EL (cell line): ENCODE results near the gene AP1S3.
A peak's percentile ranks its signal among the peaks of the same experiment; 100 is the strongest.

ENCODE experiments used
- DNase-seq: peaks from one replicate; pipeline ENCODE4 v3.0.0-alpha.2; 2016

The AP1S3 gene

DNA sequence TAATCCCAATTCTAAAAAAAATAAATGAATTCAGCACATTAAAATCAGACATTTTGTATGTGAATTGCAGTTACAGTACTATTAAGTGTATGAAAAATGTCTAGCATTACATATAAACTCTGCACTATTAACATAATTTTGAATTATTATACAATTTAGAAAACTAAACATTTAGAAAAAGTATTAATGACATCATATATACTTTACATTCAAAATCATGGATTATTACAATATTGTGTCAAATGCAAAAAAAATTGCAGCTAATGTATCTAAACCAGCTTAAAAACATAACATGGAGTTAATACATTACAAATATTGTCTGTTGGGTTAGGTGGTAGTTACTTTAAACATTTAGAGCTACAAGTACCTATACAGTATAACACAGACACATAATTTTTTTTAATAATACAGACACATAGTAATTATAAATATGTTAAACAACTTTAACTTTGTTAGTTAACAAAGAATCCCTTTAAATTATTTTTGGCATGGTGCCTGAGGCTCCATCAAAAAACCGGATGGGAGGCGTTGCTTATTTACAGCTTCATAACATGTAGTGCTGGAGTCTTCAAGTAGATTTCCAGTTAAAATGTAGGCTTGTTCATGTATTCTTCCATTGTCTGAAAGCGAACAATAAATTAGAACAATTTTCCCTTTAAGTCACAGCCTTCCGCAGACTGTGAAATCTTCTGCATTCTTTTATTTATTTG lies 79.1 kb downstream of the AP1S3 start:
- no peak for DNase-seq

DNA sequence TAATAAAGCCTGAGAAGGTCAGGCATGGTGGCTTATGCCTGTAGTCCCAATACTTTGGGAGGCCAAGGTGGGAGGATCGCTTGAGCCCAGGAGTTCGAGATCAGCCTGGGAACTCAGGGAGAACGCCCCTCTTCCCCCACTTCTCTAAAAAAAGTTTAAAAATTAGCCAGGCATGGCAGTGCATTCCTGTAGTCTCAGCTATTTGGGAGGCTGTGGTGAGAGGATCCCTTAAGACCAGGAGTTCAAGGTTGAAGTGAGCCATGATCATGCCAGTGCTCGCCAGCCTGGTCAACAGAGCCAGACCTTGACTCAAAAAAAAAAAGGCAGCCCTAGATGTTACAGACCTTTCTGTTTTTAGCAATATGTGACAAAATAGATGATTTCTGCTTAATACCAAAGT lies 83.4 kb downstream of the AP1S3 start:
- no peak for DNase-seq

GRCh38 chr2:223751012-223751411 lies 86.4 kb downstream of the AP1S3 start:
- peak; percentile 74 for DNase-seq

DNA sequence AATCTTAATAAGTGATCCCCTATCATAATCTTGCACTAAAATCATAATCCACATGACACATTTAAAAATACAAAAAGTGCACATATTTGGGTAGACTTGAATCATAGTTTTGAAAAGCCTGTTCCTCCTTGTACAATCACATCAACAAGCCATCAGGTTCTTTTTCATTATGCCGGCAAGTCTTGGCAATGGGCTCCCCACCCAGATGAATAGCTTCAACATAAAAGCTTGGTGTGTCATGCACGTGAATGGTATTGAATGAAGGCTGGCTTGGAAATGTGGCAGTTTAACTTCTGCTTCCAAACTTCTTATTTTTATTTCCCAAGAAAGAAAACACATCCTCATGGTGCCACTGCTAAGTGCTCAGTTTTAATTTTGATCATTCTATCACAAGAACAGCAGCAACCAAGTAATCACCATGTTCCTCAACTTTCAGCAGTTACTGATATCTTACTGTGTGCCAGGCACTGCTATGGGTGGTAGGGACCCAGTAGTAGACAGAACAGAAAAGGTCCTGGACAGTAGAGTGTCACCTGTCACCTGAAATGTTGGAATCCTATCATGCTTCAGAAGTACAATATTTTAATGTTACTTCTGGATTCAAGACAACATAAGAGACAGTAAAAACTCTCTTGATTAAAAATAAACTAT lies 89.9 kb downstream of the AP1S3 start:
- no peak for DNase-seq

DNA sequence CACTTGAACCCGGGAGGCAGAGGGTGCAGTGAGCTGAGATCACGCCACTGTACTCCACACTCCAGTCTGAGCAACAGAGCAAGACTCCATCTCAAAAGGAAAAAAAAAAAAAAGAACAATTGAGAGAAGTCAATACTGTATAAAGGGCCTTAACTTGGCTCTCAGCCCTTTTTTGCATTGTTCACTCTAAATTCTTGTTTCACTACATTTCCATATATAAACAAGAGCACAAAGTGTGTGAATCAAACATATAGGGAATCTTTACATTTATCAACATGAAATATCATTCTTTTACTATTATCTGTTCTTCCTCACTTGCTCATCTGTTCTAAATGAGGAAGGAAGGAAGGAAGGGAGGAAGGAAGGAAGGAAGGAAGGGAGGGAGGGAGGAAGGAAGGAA lies 90.8 kb downstream of the AP1S3 start:
- no peak for DNase-seq

DNA sequence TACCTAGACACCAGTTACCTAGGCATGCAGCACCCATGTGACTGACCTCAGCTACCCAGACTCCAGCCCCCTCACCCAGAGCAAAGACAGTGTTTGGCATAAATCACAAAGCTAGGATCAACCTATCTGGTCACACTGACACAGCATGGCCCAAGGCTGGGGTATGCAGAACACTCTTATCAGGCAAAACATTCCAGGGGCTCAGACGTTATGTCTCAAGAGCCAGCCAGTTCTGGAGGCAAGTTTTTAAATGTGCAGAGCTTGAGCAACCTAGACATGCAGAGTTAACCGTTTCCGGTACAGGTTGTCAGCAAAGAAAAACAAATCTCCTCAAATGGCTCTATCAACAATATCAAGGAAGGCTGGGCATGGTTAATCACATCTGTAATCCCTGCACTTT lies 92.8 kb downstream of the AP1S3 start:
- no peak for DNase-seq

DNA sequence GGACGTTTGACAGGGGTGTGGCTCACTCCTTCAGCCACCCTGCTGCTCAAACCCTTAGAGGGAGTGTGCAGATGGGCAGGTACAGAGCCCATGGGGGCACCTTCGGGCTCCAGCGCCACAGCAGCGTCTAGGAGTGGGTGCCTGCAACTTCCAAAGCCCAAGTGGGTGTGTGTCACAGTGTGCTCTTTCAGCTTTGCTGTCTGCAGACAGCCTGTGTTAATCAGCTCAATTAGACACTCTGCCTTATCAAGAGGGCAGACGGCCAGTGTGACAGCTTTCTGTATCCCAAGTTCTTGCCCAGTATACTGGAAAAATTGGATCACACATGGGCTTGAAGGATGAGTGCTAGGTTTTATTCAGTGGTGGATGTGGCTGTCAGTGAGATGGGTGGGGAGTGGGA lies 96.7 kb downstream of the AP1S3 start:
- DNase-seq, result no peak

DNA sequence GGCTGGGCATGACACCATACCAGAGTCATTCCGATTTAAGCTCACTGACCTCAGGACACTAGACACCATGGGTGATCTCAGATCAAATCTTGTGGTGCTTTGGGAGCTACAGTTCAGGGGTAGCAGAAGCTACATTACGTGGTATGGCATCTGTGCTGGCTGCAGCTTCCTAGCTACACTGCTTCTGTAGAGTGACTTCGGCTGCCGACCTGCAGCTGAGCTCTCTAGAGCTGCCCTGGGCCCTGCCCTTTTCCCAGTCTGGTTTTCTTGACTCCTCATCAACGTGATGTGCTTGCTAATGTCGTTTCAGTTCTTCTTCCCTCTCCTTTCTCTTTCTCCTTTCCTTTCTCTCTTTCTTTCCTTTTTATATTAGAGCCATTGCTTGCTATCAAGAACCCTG lies 100.2 kb downstream of the AP1S3 start:
- no peak for DNase-seq

- no peak for DNase-seq
These were observed 100.9 kb downstream of the AP1S3 start for GRCh38 chr2:223736488-223736887.

GRCh38 chr2:223735659-223736244 lies 101.6 kb downstream of the AP1S3 start:
- peak; percentile 90 for DNase-seq

- no peak for DNase-seq
These were observed 102.2 kb downstream of the AP1S3 start for GRCh38 chr2:223735035-223735640.

DNA sequence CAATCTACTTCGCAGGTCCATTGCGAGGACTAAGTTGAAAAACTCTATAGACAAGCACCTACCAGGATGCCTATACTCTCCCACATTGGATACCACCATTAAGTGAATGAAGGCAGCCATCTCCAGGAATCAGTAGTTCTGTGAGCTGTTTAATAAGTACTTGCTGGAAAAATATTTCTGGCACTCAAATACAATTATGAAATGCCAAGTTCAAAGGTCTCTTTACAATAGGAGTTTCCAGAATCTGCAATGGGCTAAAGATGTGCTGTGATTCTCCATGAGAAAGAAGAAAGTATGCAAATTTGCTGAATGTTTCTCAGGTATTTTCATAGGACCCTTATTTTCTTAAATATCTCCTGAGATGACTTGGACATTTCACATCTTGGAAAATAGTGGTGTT lies 103.0 kb downstream of the AP1S3 start:
- DNase-seq, result peak; percentile 9

DNA sequence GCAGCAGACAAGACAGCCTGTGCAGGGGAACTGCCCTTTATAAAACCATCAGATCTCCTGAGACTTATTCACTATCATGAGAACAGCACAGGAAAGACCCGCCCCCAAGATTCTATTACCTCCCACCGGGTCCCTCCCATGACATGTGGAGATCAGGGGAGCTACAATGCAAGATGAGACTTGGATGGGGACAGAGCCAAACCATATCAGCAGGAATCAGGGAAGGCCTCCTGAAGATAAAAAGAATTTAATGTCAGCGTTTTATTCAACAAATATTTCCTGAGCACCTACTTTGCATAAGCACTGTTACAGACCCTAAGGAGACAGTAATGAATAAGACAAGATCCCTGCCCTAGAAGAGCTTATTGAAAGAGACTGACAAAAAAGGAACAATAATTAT lies 105.0 kb downstream of the AP1S3 start:
- no peak for DNase-seq

DNA sequence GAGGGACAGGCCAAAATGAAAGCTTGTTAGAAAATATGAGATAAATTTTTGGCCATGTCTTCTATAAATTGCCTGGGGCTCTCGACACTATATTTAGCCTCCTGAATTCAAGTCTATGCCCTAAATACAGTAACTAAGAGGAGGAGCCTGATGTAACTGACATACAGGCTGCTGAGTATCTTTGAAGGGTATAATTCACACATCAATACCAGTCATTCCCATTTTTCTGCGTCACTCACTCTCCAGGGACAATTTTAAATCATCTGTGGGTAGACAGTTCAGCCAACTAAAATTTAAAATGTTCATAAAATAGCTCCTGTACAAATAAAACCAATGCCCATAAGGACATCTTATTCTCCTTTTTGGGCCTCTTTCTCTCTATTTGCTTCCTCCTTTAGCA lies 105.9 kb downstream of the AP1S3 start:
- no peak for DNase-seq

DNA sequence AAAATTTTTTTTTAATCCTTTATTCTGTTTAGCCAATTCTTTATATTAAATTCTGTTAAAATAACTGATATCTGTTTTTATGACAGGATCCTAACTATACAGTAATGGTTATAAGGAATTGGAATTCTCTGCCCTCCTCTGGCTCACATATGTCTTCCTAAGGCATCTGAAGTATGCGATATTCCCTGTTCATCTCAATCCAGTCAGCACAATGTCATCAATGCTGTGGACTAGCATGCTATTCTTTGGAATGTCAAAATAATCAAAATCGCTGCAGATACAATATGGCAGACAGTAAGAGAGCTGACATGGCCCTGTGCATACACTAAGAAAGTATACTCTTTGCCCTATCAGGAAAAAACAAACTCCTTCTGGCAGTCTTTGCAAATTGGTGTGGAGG lies 107.6 kb downstream of the AP1S3 start:
- DNase-seq, result peak; percentile 45

GRCh38 chr2:223727562-223727961 lies 109.8 kb downstream of the AP1S3 start:
- DNase-seq, result peak; percentile 57

- no peak for DNase-seq
These were observed 111.1 kb downstream of the AP1S3 start for GRCh38 chr2:223725986-223726970.

- peak; percentile 98 for DNase-seq
These were observed 111.9 kb downstream of the AP1S3 start for GRCh38 chr2:223725494-223725893.

GRCh38 chr2:223724861-223725260 lies 112.5 kb downstream of the AP1S3 start:
- peak; percentile 23 for DNase-seq

- DNase-seq, result no peak
These were observed 113.4 kb downstream of the AP1S3 start for GRCh38 chr2:223723954-223724411.

DNA sequence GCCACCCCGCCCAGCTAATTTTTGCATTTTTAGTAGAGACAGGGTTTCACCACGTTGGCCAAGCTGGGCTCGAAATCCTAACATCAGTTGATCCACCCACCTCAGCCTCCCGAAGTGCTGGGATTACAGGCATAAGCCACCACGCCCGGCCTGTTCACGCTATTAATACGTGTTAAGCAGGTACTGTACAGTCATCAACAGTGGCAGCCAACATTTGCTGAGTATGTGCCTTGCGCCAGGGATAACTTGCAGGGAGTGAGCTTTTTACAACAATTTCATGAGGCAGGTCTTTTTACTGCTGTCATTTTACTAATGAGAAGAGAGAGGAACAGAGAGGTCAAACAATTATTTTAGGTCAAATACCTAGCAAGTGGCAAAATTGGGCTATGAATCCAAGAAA lies 115.2 kb downstream of the AP1S3 start:
- DNase-seq, result no peak

GRCh38 chr2:223721746-223722145 lies 115.6 kb downstream of the AP1S3 start:
- DNase-seq, result no peak

GRCh38 chr2:223720367-223720766 lies 117.0 kb downstream of the AP1S3 start:
- no peak for DNase-seq
